HG03521 (cell line): ENCODE results near the gene FTO.

Experiments used
- ATAC-seq: cut with Tn5 transposase; IDR thresholded peaks from one replicate; pipeline ENCODE4 v1.9.1; 2021; ENCODE audit warnings: mild to moderate bottlenecking, moderate library complexity; ENCODE audit not compliant: unreplicated experiment

FTO gene

GRCh38 chr16:54040480-54040879 is 336.5 kb downstream of the FTO start:
- no peak for ATAC-seq

GRCh38 chr16:54040975-54041374 is 337.0 kb downstream of the FTO start:
- no peak for ATAC-seq

GRCh38 chr16:54048586-54049495 is 344.9 kb downstream of the FTO start:
- ATAC-seq, result no peak

DNA sequence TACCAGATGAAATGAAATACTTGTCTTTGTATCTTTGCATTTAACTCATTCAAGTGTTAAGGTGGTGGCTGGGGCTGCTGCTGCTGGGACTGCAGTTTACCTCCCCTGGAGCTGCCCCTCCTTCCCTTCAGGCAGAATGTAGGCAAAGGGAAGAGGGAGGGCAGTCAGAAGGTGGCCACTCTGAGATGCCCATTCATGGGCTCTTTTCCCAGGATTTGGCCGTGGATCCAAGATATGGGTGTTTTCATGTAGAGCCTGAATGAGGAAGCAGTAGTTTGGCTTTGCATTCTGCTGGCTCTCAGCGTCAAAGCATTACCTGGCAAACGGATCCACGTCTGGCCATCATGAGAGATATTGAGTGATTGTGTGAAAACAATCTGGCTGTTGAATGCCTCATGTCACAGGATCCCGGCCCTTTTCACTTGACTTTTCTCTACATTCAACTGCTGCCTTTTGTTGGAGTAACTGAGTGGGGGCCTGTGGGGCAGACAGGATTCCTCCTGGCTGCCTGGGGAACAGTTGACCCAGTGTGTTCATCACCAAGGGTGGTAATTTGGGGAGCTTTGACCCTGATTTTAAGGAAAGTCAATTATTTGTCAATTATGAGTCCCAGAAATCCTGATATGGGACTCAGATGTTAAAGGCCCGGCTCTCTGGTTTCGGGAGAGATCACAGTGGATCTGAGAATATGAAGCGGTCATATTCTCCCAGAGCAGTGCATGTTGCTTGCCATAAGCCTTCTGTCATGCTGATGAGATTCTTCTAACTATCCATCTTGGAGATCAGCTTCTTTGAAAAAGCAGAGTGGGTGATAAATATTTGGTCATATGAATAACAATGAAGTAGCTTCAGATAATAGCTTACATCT is 345.9 kb downstream of the FTO start:
- no peak for ATAC-seq

DNA sequence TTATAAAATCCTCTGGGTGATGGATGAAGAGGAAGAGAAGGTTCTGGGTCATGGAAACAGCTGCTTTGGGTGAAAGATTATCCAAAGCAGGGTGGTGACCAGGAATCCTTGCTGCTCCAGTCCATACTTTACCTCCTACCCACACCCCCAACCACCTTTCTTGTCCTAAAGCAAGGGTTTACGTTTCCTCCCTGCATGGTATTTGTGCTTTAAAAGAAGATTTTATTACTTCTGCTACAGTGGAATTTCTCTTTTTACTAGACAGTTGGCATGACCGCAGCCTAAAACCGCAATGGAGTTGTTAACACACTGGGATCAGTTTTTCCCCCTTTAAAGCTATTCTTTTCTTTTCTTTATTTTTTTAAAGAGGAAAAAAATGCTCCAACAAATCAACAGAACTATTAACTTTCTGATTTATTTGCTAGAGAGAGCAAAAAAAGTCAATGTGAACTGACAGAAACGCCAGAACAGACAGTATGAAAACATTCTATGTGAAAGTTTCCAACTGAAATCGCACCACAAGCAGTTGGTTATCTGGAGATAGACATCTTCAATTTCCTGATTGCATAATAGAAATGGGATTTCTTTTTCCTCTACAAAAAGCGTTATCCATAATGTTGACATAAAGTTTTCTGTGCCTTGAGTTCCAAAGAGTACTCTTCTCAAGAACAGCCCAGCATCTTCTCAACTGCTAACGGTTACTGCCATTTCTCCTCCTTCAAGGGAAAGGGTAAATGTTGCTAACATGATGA is 346.7 kb downstream of the FTO start:
- no peak for ATAC-seq

DNA sequence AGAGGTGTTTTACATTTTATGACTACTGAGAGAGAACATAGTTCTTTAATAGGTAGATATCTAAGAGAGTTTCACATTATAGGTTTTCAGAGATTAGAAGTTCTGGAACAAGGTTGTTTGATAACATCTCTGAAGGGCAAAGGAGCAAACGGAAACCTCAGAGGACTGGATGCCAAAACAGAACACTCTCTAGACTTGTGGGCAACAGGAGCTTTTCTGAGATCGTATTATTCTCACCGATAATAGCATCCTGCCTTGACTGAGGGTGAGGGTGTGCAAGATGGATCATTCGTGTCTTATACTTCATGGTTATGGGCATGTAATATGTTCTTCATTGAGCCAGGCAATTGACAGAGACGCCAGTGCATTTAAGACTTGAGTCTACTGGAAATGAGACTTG is 347.9 kb downstream of the FTO start:
- no peak for ATAC-seq

- no peak for ATAC-seq
Observed at GRCh38 chr16:54052271-54052670, 348.3 kb downstream of the FTO start.

GRCh38 chr16:54053891-54054820 is 350.2 kb downstream of the FTO start:
- no peak for ATAC-seq

GRCh38 chr16:54055191-54055590 is 351.2 kb downstream of the FTO start:
- ATAC-seq, result no peak

- ATAC-seq, result no peak
Observed at GRCh38 chr16:54055864-54056263, 351.9 kb downstream of the FTO start.

DNA sequence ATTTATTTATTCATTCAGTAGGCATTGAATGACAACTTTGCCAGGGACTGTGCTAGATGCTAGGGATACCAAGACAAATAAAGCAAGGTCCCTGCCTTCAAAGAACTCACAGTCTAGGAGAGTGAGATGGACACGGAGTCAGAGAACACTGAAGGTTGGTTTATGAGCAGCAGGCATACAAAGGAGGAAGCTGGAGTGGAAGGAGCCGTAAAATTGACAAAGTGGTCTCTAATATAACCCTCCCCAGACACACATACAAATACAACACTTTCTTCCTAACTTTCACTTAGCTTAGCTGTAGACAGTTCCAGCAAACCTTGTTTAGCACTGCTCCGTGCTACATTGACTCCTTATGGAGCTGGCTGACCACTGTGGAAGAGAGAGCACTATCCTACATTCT is 353.0 kb downstream of the FTO start:
- no peak for ATAC-seq

DNA sequence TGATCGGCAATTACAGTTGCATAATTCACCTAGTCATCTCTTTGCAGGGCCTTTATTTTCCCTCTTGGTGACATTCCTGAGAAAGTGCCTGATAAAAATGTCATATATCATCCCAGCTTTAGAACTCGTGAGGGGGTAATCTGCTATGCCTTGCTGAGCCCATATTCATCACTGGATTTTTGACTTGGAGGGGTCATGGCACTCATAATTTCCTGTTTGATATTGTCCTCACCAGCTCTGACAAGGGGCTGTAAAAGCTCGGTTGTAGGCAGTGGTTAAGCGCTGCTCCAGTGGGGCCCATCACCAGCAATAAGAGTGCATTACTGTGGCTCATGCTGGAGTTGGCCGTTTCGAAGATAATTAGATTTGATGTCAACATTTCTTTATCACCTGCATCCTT is 355.4 kb downstream of the FTO start:
- no peak for ATAC-seq

- no peak for ATAC-seq
Observed at GRCh38 chr16:54060599-54061421, 356.9 kb downstream of the FTO start.

DNA sequence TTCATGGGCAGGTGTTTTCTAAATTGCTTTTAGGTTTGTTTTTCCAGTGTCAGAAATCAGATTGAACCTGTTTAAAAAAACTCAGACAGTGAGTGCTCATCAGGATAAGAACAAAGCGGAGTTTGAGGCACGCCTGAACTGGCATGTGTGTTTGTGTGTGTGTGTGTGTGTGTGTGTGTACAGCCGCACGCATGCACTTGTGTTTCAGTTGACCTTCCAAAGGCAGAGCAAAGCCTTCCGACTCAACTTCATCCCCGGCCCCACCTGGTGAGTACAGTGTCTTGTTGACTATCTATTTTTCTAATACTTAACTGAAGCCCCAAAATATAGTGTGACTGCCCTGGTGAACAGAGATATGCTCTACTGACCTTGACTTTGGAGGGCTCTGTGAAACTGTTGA is 357.5 kb downstream of the FTO start:
- ATAC-seq, result no peak

GRCh38 chr16:54062361-54063278 is 358.7 kb downstream of the FTO start:
- ATAC-seq, result no peak

DNA sequence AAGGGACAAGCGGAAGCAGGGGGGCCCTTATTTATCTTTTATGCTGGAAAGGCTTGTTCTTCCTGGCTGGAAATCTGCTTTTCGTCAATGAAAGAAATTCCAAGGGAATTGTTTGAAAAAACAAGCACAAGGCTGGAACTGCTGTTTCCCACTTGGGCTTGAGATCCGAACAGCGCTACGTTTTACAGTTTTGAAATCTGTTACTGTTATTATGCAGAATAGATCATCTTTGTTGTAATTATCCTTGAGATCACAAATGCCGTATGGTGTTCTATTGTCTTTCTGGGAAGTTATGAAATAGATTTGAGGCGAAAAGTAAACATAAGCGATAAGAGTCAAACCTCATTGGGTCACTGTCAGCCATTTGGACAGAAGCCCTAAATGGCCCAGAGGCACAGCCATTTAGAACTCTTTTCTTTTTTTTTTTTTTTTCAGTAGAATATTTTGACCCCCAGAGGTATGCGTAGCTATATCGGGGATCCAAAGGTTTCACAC is 359.4 kb downstream of the FTO start:
- ATAC-seq, result no peak

GRCh38 chr16:54066451-54067105 is 362.6 kb downstream of the FTO start:
- ATAC-seq, result no peak
